IMR-90 (cell line): ENCODE data around the gene PRDM5. TPM values are rescaled to one million over a fixed set of nuclear protein-coding genes. Genes with fewer than 3 reads are reported as not detected.
A peak's percentile ranks its signal among the peaks of the same experiment; 100 is the strongest.

ENCODE experiments used
- ATAC-seq: fragments of 200-7000 bp; cut with Tn5 transposase; 2 replicates; pipeline ENCODE4 v1.9.1; 2020; ENCODE audit warnings: low read depth, mild to moderate bottlenecking, moderate library complexity
- BruUV-seq: library from RNA; stranded (reverse); fragments of 400-500 nt; replicated peaks from 2 replicates; lab custom pipeline; 2021; lab: Mats Ljungman, UMichigan
- CTCF ChIA-PET: fragments of 300-600 bp; formaldehyde crosslinking; extraction: SDS; loops from one replicate; lab custom pipeline; 2021; ENCODE audit warnings: antibody characterized with exemption; lab: Yijun Ruan, JAX
- POLR2A ChIA-PET: fragments of 300-600 bp; sonication (Branson Sonifier 250); formaldehyde crosslinking; loops from one replicate; lab custom pipeline; 2022; ENCODE audit warnings: antibody characterized with exemption; ENCODE audit not compliant: unreplicated experiment; lab: Charles Lee
- DNase-seq: peaks from one replicate; pipeline ENCODE4 v3.0.0; 2013
- H2AFZ ChIP-seq: replicated peaks from 2 replicates; pipeline ENCODE3; 2013; ENCODE audit warnings: low read length, mild to moderate bottlenecking; ENCODE audit not compliant: poor library complexity
- H2AK5ac ChIP-seq: 2 replicates; pipeline ENCODE4 v1.6.1; 2013; ENCODE audit warnings: low read depth, low read length, inconsistent platforms
- H2AK9ac ChIP-seq: replicated peaks from 2 replicates; pipeline ENCODE3; 2013; ENCODE audit warnings: mild to moderate bottlenecking, low read depth, low read length, moderate library complexity; ENCODE audit not compliant: poor library complexity
- H2BK120ac ChIP-seq: 2 replicates; pipeline ENCODE4 v1.6.1; 2013; ENCODE audit warnings: low read depth, low read length, inconsistent platforms
- H2BK15ac ChIP-seq: 3 replicates; pipeline ENCODE4 v1.6.1; 2013; ENCODE audit warnings: low read depth, low read length, inconsistent platforms
- H2BK20ac ChIP-seq: 2 replicates; pipeline ENCODE4 v1.6.1; 2013; ENCODE audit warnings: low read depth, mild to moderate bottlenecking, inconsistent platforms, low read length, moderate library complexity
- H2BK5ac ChIP-seq: 2 replicates; pipeline ENCODE4 v1.6.1; 2013; ENCODE audit warnings: mild to moderate bottlenecking, low read depth, low read length, inconsistent platforms; ENCODE audit not compliant: poor library complexity, severe bottlenecking
- H3K14ac ChIP-seq: replicated peaks from 2 replicates; pipeline ENCODE4 v1.6.1; 2013; ENCODE audit warnings: low read depth, low read length, inconsistent platforms
- H3K18ac ChIP-seq: 2 replicates; pipeline ENCODE4 v1.6.1; 2013; ENCODE audit warnings: low read depth, low read length, control low read depth
- H3K23ac ChIP-seq: 2 replicates; pipeline ENCODE4 v1.6.1; 2013; ENCODE audit warnings: low read depth, low read length, inconsistent platforms
- H3K27ac ChIP-seq: 2 replicates; pipeline ENCODE4 v1.5.1; 2013; ENCODE audit warnings: mild to moderate bottlenecking, control low read depth, low read length; ENCODE audit not compliant: insufficient read depth
- H3K27me3 ChIP-seq: 2 replicates; pipeline ENCODE4 v1.6.1; 2013; ENCODE audit warnings: low read length; ENCODE audit not compliant: control insufficient read depth, insufficient read depth
- H3K36me3 ChIP-seq: 2 replicates; pipeline ENCODE4 v1.6.1; 2013; ENCODE audit warnings: low read length, mixed read lengths; ENCODE audit not compliant: control insufficient read depth, insufficient read depth
- H3K4ac ChIP-seq: 2 replicates; pipeline ENCODE4 v1.6.1; 2013; ENCODE audit warnings: low read depth, low read length, inconsistent platforms
- H3K4me1 ChIP-seq: 2 replicates; pipeline ENCODE4 v1.6.1; 2013; ENCODE audit warnings: low read length, mixed read lengths; ENCODE audit not compliant: control insufficient read depth, insufficient read depth
- H3K4me2 ChIP-seq: 2 replicates; pipeline ENCODE4 v1.6.1; 2013; ENCODE audit warnings: low read depth, mild to moderate bottlenecking, control low read depth, low read length, moderate library complexity
- H3K4me3 ChIP-seq: 2 replicates; pipeline ENCODE4 v1.5.1; 2013; ENCODE audit warnings: low read depth, mild to moderate bottlenecking, control low read depth, low read length, moderate library complexity; ENCODE audit not compliant: insufficient read depth
- H3K56ac ChIP-seq: 2 replicates; pipeline ENCODE4 v1.6.1; 2013; ENCODE audit warnings: low read length, inconsistent platforms; ENCODE audit not compliant: insufficient read depth; ENCODE audit errors: extremely low read depth
- H3K79me1 ChIP-seq, 2 experiments: 2 replicates each; pipeline ENCODE4 v1.6.1; 2013; ENCODE audit warnings: low read length in 2 of 2, inconsistent platforms in 1 of 2, low read depth in 1 of 2
- H3K9ac ChIP-seq: 2 replicates; pipeline ENCODE4 v1.6.1; 2013; ENCODE audit warnings: low read depth, low read length, control low read depth
- H3K9me1 ChIP-seq: 2 replicates; pipeline ENCODE4 v1.6.1; 2013; ENCODE audit warnings: low read length, inconsistent platforms; ENCODE audit not compliant: insufficient read depth
- H3K9me3 ChIP-seq: 2 replicates; pipeline ENCODE4 v1.6.1; 2013; ENCODE audit warnings: low read length; ENCODE audit not compliant: control insufficient read depth, insufficient read depth
- H4K20me1 ChIP-seq: 2 replicates; pipeline ENCODE4 v1.6.1; 2013; ENCODE audit warnings: low read length, inconsistent platforms; ENCODE audit not compliant: insufficient read depth
- H4K5ac ChIP-seq: 2 replicates; pipeline ENCODE4 v1.6.1; 2013; ENCODE audit warnings: mild to moderate bottlenecking, low read depth, low read length, control low read depth
- H4K8ac ChIP-seq, 2 experiments: 2 replicates each; pipeline ENCODE4 v1.6.1; 2013; ENCODE audit warnings: low read depth in 2 of 2, low read length in 2 of 2, control low read depth in 1 of 2, inconsistent platforms in 1 of 2
- H4K91ac ChIP-seq: 2 replicates; pipeline ENCODE4 v1.6.1; 2013; ENCODE audit warnings: low read depth, low read length, inconsistent platforms; ENCODE audit not compliant: insufficient read depth
- ELK1 ChIP-seq: fragments of 150-350 bp; IDR thresholded peaks from 2 replicates; pipeline ENCODE4 v1.6.1; 2016; ENCODE audit warnings: low read depth, mild to moderate bottlenecking, low read length, moderate library complexity, borderline replicate concordance
- MAFK ChIP-seq: IDR thresholded peaks from 2 replicates; pipeline ENCODE4 v1.6.1; 2012; ENCODE audit warnings: low read depth, low read length, improper control_type of control experiment
- NFE2L2 ChIP-seq: fragments of 150-350 bp; IDR thresholded peaks from 2 replicates; pipeline ENCODE4 v1.6.1; 2016; ENCODE audit warnings: low read depth, mild to moderate bottlenecking, low read length
- POLR2A ChIP-seq: IDR thresholded peaks from 2 replicates; pipeline ENCODE4 v1.6.1; 2012; ENCODE audit warnings: mild to moderate bottlenecking, low read depth, low read length
- dilution Hi-C: fragments of 300-500 bp; cut with HindIII; formaldehyde crosslinking; loops from one replicate; pipeline ENCODE4 v1.14.3; 2018; ENCODE audit warnings: low sequenced_read_pairs; ENCODE audit not compliant: unreplicated experiment
- in situ Hi-C: fragments of 300-500 bp; cut with MboI; formaldehyde crosslinking; loops from 3 replicates; pipeline ENCODE4 v1.14.3; 2019; ENCODE audit warnings: low sequenced_read_pairs, inconsistent platforms, mixed read lengths
- intact Hi-C: fragments of 100-400 bp; cut with micrococcal nuclease; formaldehyde crosslinking; loops from 2 replicates; pipeline ENCODE4 v1.10.0; 2022
- polyA plus RNA-seq, 3 experiments: library from polyadenylated mRNA; depleted of rRNA; stranded (reverse); fragments of >200 nt; gene quantifications; 2 replicates each; pipeline ENCODE4 v1.2.3, GENCODE V29; 2012; ENCODE audit warnings: low replicate concordance in 1 of 3
- total RNA-seq: library from RNA; depleted of rRNA; stranded (reverse); fragments of >200 nt; gene quantifications from 2 replicates; pipeline ENCODE4 v1.2.3, GENCODE V29; 2012

The PRDM5 gene
- total and polyA plus RNA-seq, 2 of the 4 experiments (the other 2 are of a cell fraction), result 4.1 to 10.8 TPM

GRCh38 chr4:120691106-120691505 lies 231.4 kb downstream of the PRDM5 start:
- no peak overlapping the region for H2AK9ac ChIP-seq
- intact Hi-C loops, result no loop called here
- H4K20me1 ChIP-seq, result no peaks in the 10 kb centered on the region
- H2BK15ac ChIP-seq, result no peak overlapping the region
- H3K18ac ChIP-seq, result no peak overlapping the region
- no peak overlapping the region for H3K27ac ChIP-seq
- no peak overlapping the region for H3K4ac ChIP-seq
- no peak overlapping the region for H3K4me3 ChIP-seq
- no peaks in the 10 kb centered on the region for H3K36me3 ChIP-seq
- TF ChIP-seq MAFK (no peak), NFE2L2 (no peak), POLR2A (no peak), ELK1 (no peak)
- ATAC-seq (peak; percentile 27; the same call in 1 of the 2 replicates), DNase-seq (peak; percentile 30)
- no peak overlapping the region for H4K91ac ChIP-seq
- H2BK20ac ChIP-seq, result no peak overlapping the region
- BruUV-seq, result no TSS peak
- no peaks in the 10 kb centered on the region; the same call in 1 of the 2 replicates for H3K9me1 ChIP-seq
- H3K9me3 ChIP-seq, result no peaks in the 10 kb centered on the region
- no peak overlapping the region for H2AFZ ChIP-seq
- H4K8ac ChIP-seq, result no peak overlapping the region
- no peak overlapping the region for H2AK5ac ChIP-seq
- POLR2A ChIA-PET, result no interaction called here
- no peaks in the 10 kb centered on the region for H3K79me1 ChIP-seq
- no peaks in the 10 kb centered on the region; the same call in 1 of the 2 replicates for H3K4me1 ChIP-seq
- H3K56ac ChIP-seq, result no peak overlapping the region
- no peaks in the 10 kb centered on the region for H3K27me3 ChIP-seq
- in situ Hi-C loops, result no loop called here
- CTCF ChIA-PET, result no interaction called here
- no peak overlapping the region for H3K23ac ChIP-seq
- dilution Hi-C loops, result no loop called here
- no peak overlapping the region for H2BK5ac ChIP-seq
- no peak overlapping the region for H3K4me2 ChIP-seq
- no peak overlapping the region for H3K9ac ChIP-seq
- no peak overlapping the region for H3K14ac ChIP-seq
- H4K5ac ChIP-seq, result no peak overlapping the region
- no peak overlapping the region for H2BK120ac ChIP-seq
